Fibroblast of lung (primary cell): ENCODE measurements around the gene AADACL4.

Source experiments
- EZH2 ChIP-seq: IDR thresholded peaks from 2 replicates; pipeline ENCODE4 v1.5.1; 2012; ENCODE audit warnings: low read length, control low read depth, mild to moderate bottlenecking; ENCODE audit errors: missing control alignments
- TF ChIP-seq, protein P1 (sequence below), 2 donors: IDR thresholded peaks in 1 of 2; conservative IDR thresholded peaks in 1 of 2; 1 replicate in 1 of 2; 2 replicates in 1 of 2; pipeline ENCODE4 v1.5.1; 2011 to 2012; ENCODE audit warnings: low read length in 2 of 2, control low read depth in 1 of 2, inconsistent platforms in 1 of 2, low read depth in 1 of 2, mild to moderate bottlenecking in 1 of 2

GRCh38 chr1:12649971-12650421 is 6.1 kb downstream of the AADACL4 start:
- TF ChIP-seq, protein P1, sequence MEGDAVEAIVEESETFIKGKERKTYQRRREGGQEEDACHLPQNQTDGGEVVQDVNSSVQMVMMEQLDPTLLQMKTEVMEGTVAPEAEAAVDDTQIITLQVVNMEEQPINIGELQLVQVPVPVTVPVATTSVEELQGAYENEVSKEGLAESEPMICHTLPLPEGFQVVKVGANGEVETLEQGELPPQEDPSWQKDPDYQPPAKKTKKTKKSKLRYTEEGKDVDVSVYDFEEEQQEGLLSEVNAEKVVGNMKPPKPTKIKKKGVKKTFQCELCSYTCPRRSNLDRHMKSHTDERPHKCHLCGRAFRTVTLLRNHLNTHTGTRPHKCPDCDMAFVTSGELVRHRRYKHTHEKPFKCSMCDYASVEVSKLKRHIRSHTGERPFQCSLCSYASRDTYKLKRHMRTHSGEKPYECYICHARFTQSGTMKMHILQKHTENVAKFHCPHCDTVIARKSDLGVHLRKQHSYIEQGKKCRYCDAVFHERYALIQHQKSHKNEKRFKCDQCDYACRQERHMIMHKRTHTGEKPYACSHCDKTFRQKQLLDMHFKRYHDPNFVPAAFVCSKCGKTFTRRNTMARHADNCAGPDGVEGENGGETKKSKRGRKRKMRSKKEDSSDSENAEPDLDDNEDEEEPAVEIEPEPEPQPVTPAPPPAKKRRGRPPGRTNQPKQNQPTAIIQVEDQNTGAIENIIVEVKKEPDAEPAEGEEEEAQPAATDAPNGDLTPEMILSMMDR (conservative IDR thresholded peaks at IDR 0.05 in 1 of 2, IDR thresholded peaks at IDR 0.05 in 1 of 2; ENCODE audit: low read depth in 1 of 2, low read length in 2 of 2) = no peak
- no peak for TF ChIP-seq EZH2
